ENCODE results near the gene SCIN.
"Not testable (repeated sequence)": the region's sequence is repeated elsewhere in the genome, so short reads cannot be mapped to it uniquely, and the experiment has no call there.

SCIN gene

GRCh38 chr7:12570534-12571461 lies at the start of gene SCIN:
SCIN (plus strand) TSS chr7:12570720; CDS start chr7:12570787, 67 bp downstream.
- no peak for TF ChIP-seq CTCF (conservative IDR thresholded peaks at IDR 0.05; ENCODE audit: low read length)
- peak within 1 kb of the TSS; percentile 55 for H3K4me3 ChIP-seq (ENCODE audit: low read length)
- DNase-seq (ENCODE audit: low read depth) = no peak

GRCh38 chr7:12524794-12525386 lies 45.6 kb upstream of the SCIN start:
- DNase-seq (ENCODE audit: low read depth) = peak; percentile 57
- no peak overlapping the region for H3K4me3 ChIP-seq (ENCODE audit: low read length)
- TF ChIP-seq CTCF (conservative IDR thresholded peaks at IDR 0.05; ENCODE audit: low read length) = peak; percentile 63

- H3K4me3 ChIP-seq (ENCODE audit: low read length); DNase-seq (ENCODE audit: low read depth): not testable (repeated sequence)
Measured at GRCh38 chr7:12526693-12527092, 43.8 kb upstream of the SCIN start.

GRCh38 chr7:12527670-12528069 lies 42.9 kb upstream of the SCIN start:
- not testable (repeated sequence) for H3K4me3 ChIP-seq (ENCODE audit: low read length); DNase-seq (ENCODE audit: low read depth)

- no peak for DNase-seq (ENCODE audit: low read depth)
- no peak for TF ChIP-seq CTCF (conservative IDR thresholded peaks at IDR 0.05; ENCODE audit: low read length)
- no peak overlapping the region for H3K4me3 ChIP-seq (ENCODE audit: low read length)
Measured at GRCh38 chr7:12529971-12530710, 40.4 kb upstream of the SCIN start.

GRCh38 chr7:12531784-12532183 lies 38.7 kb upstream of the SCIN start:
- no peak for TF ChIP-seq CTCF (conservative IDR thresholded peaks at IDR 0.05; ENCODE audit: low read length)

GRCh38 chr7:12534046-12534445 lies 36.5 kb upstream of the SCIN start:
- no peak for TF ChIP-seq CTCF (conservative IDR thresholded peaks at IDR 0.05; ENCODE audit: low read length)
- DNase-seq (ENCODE audit: low read depth) = no peak
- H3K4me3 ChIP-seq (ENCODE audit: low read length) = no peak overlapping the region

More at GRCh38 chr7:12531784-12532183, 38.7 kb upstream of the SCIN start:
- no peak for DNase-seq (ENCODE audit: low read depth)
- no peak overlapping the region for H3K4me3 ChIP-seq (ENCODE audit: low read length)

All from AG10803 (cell line).